WTC11 (cell line): ENCODE data around the gene CPNE7.

ENCODE experiments used
- ATF3 ChIP-seq: sonication (generic); formaldehyde crosslinking; conservative IDR thresholded peaks from 2 replicates; pipeline ENCODE4 v1.8.1; 2022; ENCODE audit warnings: mild to moderate bottlenecking, missing genetic modification reagents
- CTCF ChIP-seq: fragments of 200-600 bp; IDR thresholded peaks from 2 replicates; pipeline ENCODE4 v1.8.0; 2022; ENCODE audit warnings: antibody characterized with exemption

- TF ChIP-seq ATF3 (CRISPR knock-in tag) (no peak), CTCF (no peak)
These were observed 27.5 kb downstream of the CPNE7 start for GRCh38 chr16:89602952-89603590.
